Thyroid gland (tissue), 4 donors: Measurements from ENCODE around the gene CMSS1.

Experiments
- CTCF ChIP-seq, 6 experiments: fragments of 200-600 bp in 3 of 6; fragments of 450-650 bp in 3 of 6; sonication (generic) in 3 of 6; IDR thresholded peaks; one replicate each; pipeline ENCODE4 v1.5.1; 2016 to 2019; ENCODE audit warnings: antibody characterized with exemption in 6 of 6, mild to moderate bottlenecking in 2 of 6, inconsistent platforms in 1 of 6, moderate library complexity in 1 of 6
- POLR2A ChIP-seq, 2 donors: fragments of 450-650 bp; IDR thresholded peaks; one replicate each; pipeline ENCODE4 v1.6.1; 2017; ENCODE audit warnings: antibody characterized with exemption in 2 of 2, mild to moderate bottlenecking in 2 of 2, moderate library complexity in 1 of 2

GRCh38 chr3:99974989-99975388 lies 157.3 kb downstream of the CMSS1 start:
- TF ChIP-seq CTCF (IDR thresholded peaks at IDR 0.05) (no peak), POLR2A (IDR thresholded peaks at IDR 0.05) (no peak)
